Ascending aorta (tissue), 2 donors: ENCODE results near the gene YBEY. TPM values are rescaled to one million over a fixed set of nuclear protein-coding genes. Genes with fewer than 3 reads are reported as not detected.
A peak's percentile ranks its signal among the peaks of the same experiment; 100 is the strongest.

ENCODE experiments used
- DNase-seq, 2 donors: peaks; one replicate each; pipeline ENCODE4 v3.0.0-alpha.2; 2019; ENCODE audit warnings: low spot score in 2 of 2
- H3K27ac ChIP-seq, 2 donors: fragments of 200-600 bp; sonication (generic); one replicate each; pipeline ENCODE4 v1.5.1; 2016 to 2017; ENCODE audit warnings: mild to moderate bottlenecking in 1 of 2
- H3K27me3 ChIP-seq: fragments of 200-600 bp; sonication (generic); one replicate; pipeline ENCODE4 v1.5.1; 2017
- H3K36me3 ChIP-seq, 2 donors: fragments of 200-600 bp; sonication (generic); one replicate each; pipeline ENCODE4 v1.5.1; 2016
- H3K4me1 ChIP-seq, 2 donors: fragments of 200-600 bp; sonication (generic); one replicate each; pipeline ENCODE4 v1.5.1; 2016 to 2017; ENCODE audit warnings: mild to moderate bottlenecking in 1 of 2
- H3K4me3 ChIP-seq, 2 donors: fragments of 200-600 bp; sonication (generic); one replicate each; pipeline ENCODE4 v1.5.1; 2016 to 2017; ENCODE audit warnings: mild to moderate bottlenecking in 1 of 2
- H3K9me3 ChIP-seq, 2 donors: fragments of 200-600 bp; sonication (generic); one replicate each; pipeline ENCODE4 v1.5.1; 2016
- intact Hi-C: fragments of 100-400 bp; cut with DNase I; formaldehyde crosslinking; loops from one replicate; pipeline ENCODE4 v1.15.1; 2023
- total RNA-seq: library from RNA; depleted of rRNA; stranded (reverse); fragments of >200 nt; gene quantifications from one replicate; pipeline ENCODE4 v1.1.0, GENCODE V29; 2016
- TF ChIP-seq, protein P1 (sequence below), 3 experiments: fragments of 200-600 bp in 2 of 3; fragments of 450-650 bp in 1 of 3; sonication (generic) in 2 of 3; IDR thresholded peaks; one replicate each; pipeline ENCODE4 v1.5.1; 2016 to 2019; ENCODE audit warnings: antibody characterized with exemption in 3 of 3, mild to moderate bottlenecking in 1 of 3, moderate library complexity in 1 of 3

Gene YBEY
- total RNA-seq, 1 donor from 2014 or later: 0.53 TPM

DNA sequence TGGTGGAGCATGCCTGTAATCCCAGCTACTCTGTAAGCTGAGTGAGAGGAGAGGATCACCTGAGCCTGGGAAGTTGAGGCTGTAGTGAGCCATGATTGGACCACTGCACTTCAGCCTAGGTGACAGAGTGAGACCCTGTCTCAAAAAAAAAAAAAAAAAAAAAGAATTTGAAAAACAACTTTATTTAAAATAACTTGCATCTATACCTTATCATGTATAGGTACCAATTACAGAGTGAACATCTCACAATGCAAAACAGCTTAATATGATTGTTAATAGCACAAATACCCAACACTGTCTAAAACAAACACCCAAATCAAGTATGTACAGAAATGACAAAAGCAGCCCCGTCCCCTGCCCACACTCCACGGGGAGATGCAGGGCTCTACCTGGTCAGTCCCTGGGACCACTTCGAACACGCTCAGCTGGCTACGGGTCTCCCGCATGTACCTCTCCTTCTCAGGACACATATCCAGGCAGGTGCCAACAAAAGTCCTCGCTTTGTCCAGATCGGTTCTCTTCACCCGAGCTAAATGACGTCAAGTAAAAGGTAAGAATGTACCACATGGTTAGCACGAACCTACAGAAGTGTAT, 11.2 kb upstream of the YBEY start:
- no peaks in the 10 kb centered on the region for H3K4me1 ChIP-seq
- H3K36me3 ChIP-seq: peaks cover 85 to 98% of the 10 kb centered on the region in 2 donors
- DNase-seq: no peak
- H3K27me3 ChIP-seq: no peaks in the 10 kb centered on the region
- H3K9me3 ChIP-seq: no peaks in the 10 kb centered on the region
- intact Hi-C loops: no loop called here
- no peak overlapping the region for H3K27ac ChIP-seq
- H3K4me3 ChIP-seq: no peak overlapping the region
- TF ChIP-seq, protein P1, sequence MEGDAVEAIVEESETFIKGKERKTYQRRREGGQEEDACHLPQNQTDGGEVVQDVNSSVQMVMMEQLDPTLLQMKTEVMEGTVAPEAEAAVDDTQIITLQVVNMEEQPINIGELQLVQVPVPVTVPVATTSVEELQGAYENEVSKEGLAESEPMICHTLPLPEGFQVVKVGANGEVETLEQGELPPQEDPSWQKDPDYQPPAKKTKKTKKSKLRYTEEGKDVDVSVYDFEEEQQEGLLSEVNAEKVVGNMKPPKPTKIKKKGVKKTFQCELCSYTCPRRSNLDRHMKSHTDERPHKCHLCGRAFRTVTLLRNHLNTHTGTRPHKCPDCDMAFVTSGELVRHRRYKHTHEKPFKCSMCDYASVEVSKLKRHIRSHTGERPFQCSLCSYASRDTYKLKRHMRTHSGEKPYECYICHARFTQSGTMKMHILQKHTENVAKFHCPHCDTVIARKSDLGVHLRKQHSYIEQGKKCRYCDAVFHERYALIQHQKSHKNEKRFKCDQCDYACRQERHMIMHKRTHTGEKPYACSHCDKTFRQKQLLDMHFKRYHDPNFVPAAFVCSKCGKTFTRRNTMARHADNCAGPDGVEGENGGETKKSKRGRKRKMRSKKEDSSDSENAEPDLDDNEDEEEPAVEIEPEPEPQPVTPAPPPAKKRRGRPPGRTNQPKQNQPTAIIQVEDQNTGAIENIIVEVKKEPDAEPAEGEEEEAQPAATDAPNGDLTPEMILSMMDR (IDR thresholded peaks at IDR 0.05): no peak

DNA sequence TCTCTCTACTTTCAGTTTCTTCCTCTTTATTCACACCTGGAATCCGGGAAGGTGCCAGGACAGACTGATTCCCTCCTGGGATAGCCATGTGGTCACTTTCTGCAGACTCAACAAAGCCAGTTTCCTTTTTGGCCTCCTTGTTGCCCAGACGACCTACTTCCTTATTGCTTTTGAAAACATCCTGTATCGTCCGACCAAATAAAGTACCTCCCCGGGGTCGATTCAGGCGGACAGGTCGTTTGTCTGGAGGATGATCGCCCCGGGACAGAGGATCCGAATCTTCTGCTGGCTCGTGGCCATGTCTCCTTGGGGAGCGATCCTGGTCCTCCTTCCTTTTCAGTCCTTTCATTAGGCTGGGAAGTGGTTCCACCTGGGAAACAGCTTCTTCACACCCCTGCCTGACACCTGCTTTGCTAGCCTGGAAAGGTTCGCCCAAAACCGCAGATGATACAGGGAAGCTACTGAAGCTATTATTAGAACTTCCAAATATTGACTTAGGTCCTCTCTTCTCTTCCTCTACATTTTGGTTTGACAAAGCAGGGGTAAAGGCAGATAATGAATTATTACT, 2.0 kb upstream of the YBEY start:
- no peaks in the 10 kb centered on the region for H3K27me3 ChIP-seq
- peak overlapping the region in 1 of 2 donors; percentile 21 for H3K27ac ChIP-seq
- TF ChIP-seq, protein P1 (IDR thresholded peaks at IDR 0.05): no peak
- peaks cover 19 to 30% of the 10 kb centered on the region in 2 donors for H3K4me1 ChIP-seq
- peak overlapping the region; percentile 72 to 92 for H3K4me3 ChIP-seq
- intact Hi-C loops: loop anchor here (10.0 kb wide), 1 partner anchor 309 kb away; no protein-coding TSS in a partner anchor
- DNase-seq: no peak
- peaks cover 20 to 33% of the 10 kb centered on the region in 2 donors for H3K36me3 ChIP-seq
- no peaks in the 10 kb centered on the region for H3K9me3 ChIP-seq

DNA sequence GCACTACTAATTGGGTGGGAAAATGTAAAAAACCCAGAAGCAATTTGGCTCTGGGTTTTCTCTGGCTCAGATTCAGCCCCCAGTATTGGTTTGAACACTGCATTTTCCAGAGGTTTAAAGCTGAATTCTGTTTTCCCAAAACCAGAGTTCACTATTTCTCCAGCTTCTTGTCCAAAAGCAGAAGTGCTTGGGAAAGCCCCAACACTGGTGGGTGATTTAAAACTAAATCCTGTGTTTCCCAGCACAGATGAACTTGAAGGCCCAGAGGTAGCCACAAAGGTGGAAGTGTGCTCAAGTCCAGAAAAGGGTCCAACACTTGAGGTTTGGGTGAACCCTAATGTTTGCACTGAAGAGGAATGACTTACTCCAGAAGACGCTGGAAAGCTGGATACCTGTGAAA, 1.4 kb upstream of the YBEY start:
- TF ChIP-seq, protein P1 (IDR thresholded peaks at IDR 0.05): no peak
- H3K4me1 ChIP-seq: peaks cover 19 to 30% of the 10 kb centered on the region in 2 donors
- H3K27me3 ChIP-seq: no peaks in the 10 kb centered on the region
- peaks cover 15 to 28% of the 10 kb centered on the region in 2 donors for H3K36me3 ChIP-seq
- peak overlapping the region; percentile 72 to 92 for H3K4me3 ChIP-seq
- intact Hi-C loops: loop anchor here (10.0 kb wide), 1 partner anchor 310 kb away; no protein-coding TSS in a partner anchor
- no peaks in the 10 kb centered on the region for H3K9me3 ChIP-seq
- DNase-seq: no peak
- H3K27ac ChIP-seq: peak overlapping the region; percentile 21 to 96

DNA sequence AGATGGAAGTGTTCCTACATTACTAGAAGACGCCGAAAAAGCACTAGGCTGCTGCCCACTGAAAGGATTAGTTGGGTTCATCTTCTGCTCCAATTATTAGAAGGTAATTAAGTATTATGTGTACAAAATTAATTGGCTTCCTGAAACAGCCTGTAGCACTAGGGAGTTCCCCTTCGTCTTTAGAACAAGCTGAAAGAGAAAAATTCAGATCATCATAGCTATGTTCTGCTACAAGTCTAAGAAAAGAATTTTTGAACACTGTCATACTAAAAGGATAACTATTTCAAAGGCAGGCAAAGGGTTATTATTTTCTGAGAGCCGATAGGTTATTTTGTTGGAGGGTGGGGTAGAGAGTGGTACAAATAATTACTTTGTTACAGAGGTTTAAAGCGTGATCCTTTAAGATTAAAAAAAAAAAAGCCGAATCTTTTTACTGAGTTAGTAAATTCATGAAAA, 908 bp upstream of the YBEY start, which contains the start of gene MCM3AP:
Gene MCM3AP, minus strand, starts transcription at position 406 of the 456 bp plus-strand sequence. Its CDS starts 325 bp downstream, at position 81.
- H3K4me1 ChIP-seq: peaks cover 19 to 30% of the 10 kb centered on the region in 2 donors
- intact Hi-C loops: loop anchor here (10.0 kb wide), 1 partner anchor 310 kb away; no protein-coding TSS in a partner anchor
- DNase-seq: no peak

DNA sequence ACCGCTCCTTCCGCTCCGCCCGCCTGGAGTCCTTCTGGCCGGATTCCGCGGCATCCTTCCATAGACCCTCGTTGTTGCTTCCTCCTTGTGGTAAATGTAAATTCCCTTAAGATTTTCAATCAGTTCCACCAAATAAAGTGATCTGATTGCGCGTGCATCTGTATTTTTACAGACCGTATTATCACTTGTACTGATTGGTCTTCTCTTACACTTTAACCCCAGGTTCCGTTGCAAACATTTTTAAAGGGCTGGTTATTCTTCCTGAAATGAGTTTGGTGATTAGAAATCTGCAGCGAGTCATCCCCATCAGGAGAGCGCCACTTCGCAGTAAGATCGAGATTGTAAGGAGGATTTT, 483 bp downstream of the YBEY start:
- H3K27me3 ChIP-seq: no peaks in the 10 kb centered on the region
- peak overlapping the region; percentile 72 to 92 for H3K4me3 ChIP-seq
- H3K36me3 ChIP-seq: peaks cover 4 to 21% of the 10 kb centered on the region in 2 donors
- intact Hi-C loops: loop anchor here (1.0 to 10.0 kb wide), 3 partner anchors 38 to 312 kb away; partner anchors contain the start of gene PCNT
- TF ChIP-seq, protein P1 (IDR thresholded peaks at IDR 0.05): no peak
- H3K4me1 ChIP-seq: peaks cover 18 to 30% of the 10 kb centered on the region in 2 donors
- peak overlapping the region; percentile 92 to 96 for H3K27ac ChIP-seq
- H3K9me3 ChIP-seq: no peaks in the 10 kb centered on the region
- DNase-seq: no peak

More for the DNA sequence above, 908 bp upstream of the YBEY start, which contains the start of gene MCM3AP:
- no peaks in the 10 kb centered on the region for H3K9me3 ChIP-seq
- peak within 1 kb of the TSS; percentile 92 to 96 for H3K27ac ChIP-seq
- H3K4me3 ChIP-seq: peak within 1 kb of the TSS; percentile 72 to 92
- TF ChIP-seq, protein P1 (IDR thresholded peaks at IDR 0.05): no peak
- H3K36me3 ChIP-seq: peaks cover 10 to 23% of the 10 kb centered on the region in 2 donors
- H3K27me3 ChIP-seq: no peaks in the 10 kb centered on the region
